ENCODE measurements around the gene MPL. TPM values are rescaled to one million over a fixed set of nuclear protein-coding genes. Genes with fewer than 3 reads are reported as not detected.

Gene MPL
- total and polyA plus RNA-seq, 2 of the 13 experiments (the other 11 are each of a cell fraction or from before 2014, with no cell fraction given), result not detected

GRCh38 chr1:43334453-43335205 is 3.0 kb upstream of the MPL start:
- intact Hi-C loops (cut with micrococcal nuclease; ENCODE audit: unreplicated experiment) (no loop called here), in situ Hi-C loops (cut with HindIII; ENCODE audit: extremely low pct_ligation_motif_present, low pct_unique_long_range_greater_than_20kb) (no loop called here)
- H3K4me2 ChIP-seq (ENCODE audit: low read depth, low read length), result no peak overlapping the region
- BruUV-seq (replicated peaks), result no TSS peak
- DNase-seq (ENCODE audit: low spot score) (no peak), FAIRE-seq (no peak), ATAC-seq (no peak)
- H3K79me2 ChIP-seq (ENCODE audit: insufficient read depth, low read length), result no peaks in the 10 kb centered on the region
- peaks cover 8% of the 10 kb centered on the region for H3K4me1 ChIP-seq (ENCODE audit: insufficient read depth, low read length)
- POLR2A ChIA-PET, result interaction anchor here (1.3 kb wide), 1 partner anchor 14 kb away, joined by 3 read pairs; no protein-coding TSS in a partner anchor
- no peak overlapping the region for H3K4me3 ChIP-seq (replicated peaks in 1 of 3; ENCODE audit: insufficient read depth in 1 of 3, low read depth in 2 of 3, low read length in 3 of 3)
- TF ChIP-seq, protein P1, sequence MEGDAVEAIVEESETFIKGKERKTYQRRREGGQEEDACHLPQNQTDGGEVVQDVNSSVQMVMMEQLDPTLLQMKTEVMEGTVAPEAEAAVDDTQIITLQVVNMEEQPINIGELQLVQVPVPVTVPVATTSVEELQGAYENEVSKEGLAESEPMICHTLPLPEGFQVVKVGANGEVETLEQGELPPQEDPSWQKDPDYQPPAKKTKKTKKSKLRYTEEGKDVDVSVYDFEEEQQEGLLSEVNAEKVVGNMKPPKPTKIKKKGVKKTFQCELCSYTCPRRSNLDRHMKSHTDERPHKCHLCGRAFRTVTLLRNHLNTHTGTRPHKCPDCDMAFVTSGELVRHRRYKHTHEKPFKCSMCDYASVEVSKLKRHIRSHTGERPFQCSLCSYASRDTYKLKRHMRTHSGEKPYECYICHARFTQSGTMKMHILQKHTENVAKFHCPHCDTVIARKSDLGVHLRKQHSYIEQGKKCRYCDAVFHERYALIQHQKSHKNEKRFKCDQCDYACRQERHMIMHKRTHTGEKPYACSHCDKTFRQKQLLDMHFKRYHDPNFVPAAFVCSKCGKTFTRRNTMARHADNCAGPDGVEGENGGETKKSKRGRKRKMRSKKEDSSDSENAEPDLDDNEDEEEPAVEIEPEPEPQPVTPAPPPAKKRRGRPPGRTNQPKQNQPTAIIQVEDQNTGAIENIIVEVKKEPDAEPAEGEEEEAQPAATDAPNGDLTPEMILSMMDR (CRISPR knock-in tag; IDR thresholded peaks at IDR 0.05), result peak; percentile 38; the same call in 1 of the 2 replicates
- no peak for TF ChIP-seq MBNL3 (CRISPR knock-in tag; conservative IDR thresholded peaks at IDR 0.05)
- no peak for TF ChIP-seq ZSCAN21 (CRISPR knock-in tag; IDR thresholded peaks at IDR 0.05; ENCODE audit: borderline replicate concordance)
- TF ChIP-seq, protein P2, sequence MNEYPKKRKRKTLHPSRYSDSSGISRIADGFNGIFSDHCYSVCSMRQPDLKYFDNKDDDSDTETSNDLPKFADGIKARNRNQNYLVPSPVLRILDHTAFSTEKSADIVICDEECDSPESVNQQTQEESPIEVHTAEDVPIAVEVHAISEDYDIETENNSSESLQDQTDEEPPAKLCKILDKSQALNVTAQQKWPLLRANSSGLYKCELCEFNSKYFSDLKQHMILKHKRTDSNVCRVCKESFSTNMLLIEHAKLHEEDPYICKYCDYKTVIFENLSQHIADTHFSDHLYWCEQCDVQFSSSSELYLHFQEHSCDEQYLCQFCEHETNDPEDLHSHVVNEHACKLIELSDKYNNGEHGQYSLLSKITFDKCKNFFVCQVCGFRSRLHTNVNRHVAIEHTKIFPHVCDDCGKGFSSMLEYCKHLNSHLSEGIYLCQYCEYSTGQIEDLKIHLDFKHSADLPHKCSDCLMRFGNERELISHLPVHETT (CRISPR knock-in tag; conservative IDR thresholded peaks at IDR 0.05), result no peak
- TF ChIP-seq STAG1 (CRISPR knock-in tag; IDR thresholded peaks at IDR 0.05), result peak; percentile 28; the same call in 1 of the 2 replicates
- no peak for TF ChIP-seq SATB2 (CRISPR knock-in tag; IDR thresholded peaks at IDR 0.05)
- no peak for TF ChIP-seq ZNF20 (CRISPR knock-in tag; IDR thresholded peaks at IDR 0.05)
- H3K27me3 ChIP-seq (ENCODE audit: control insufficient read depth in 1 of 2, insufficient read depth in 2 of 2, low read length in 2 of 2), result no peaks in the 10 kb centered on the region; a peak in 1 of 5 replicates
- 38% methylated on average over 7 of the region's 7 CpGs for WGBS (ENCODE audit: low lambda C conversion rate)
- H3K27ac ChIP-seq (ENCODE audit: extremely low read length, insufficient read depth, low read length), result no peak overlapping the region
- H3K36me3 ChIP-seq (replicated peaks in 1 of 2; ENCODE audit: control insufficient read depth in 1 of 2, insufficient read depth in 2 of 2, low read length in 2 of 2), result no peaks in the 10 kb centered on the region
- no peak overlapping the region for H3K9ac ChIP-seq (ENCODE audit: insufficient read depth, low read depth, low read length)
- no peaks in the 10 kb centered on the region for H4K20me1 ChIP-seq (ENCODE audit: insufficient read depth, low read length)
- CTCF ChIA-PET (ENCODE audit: low intra/inter-chr PET ratio, low total read pairs), result no interaction called here
- no peaks in the 10 kb centered on the region for H3K9me3 ChIP-seq (ENCODE audit: low read length)
- no peak overlapping the region for H2AFZ ChIP-seq (ENCODE audit: low read length)

All from HepG2 (cell line).